Measurements from ENCODE around the gene RNF2. TPM values are rescaled to one million over a fixed set of nuclear protein-coding genes. Genes with fewer than 3 reads are reported as not detected.

RNF2 gene
- polyA plus RNA-seq, 1 donor from 2014 or later = 49.2 TPM

- no peaks in the 10 kb centered on the region for H3K79me2 ChIP-seq (replicated peaks; ENCODE audit: insufficient read depth, low read length)
- H3K9me3 ChIP-seq (ENCODE audit: low read length) = no peaks in the 10 kb centered on the region
- H3K4me3 ChIP-seq (ENCODE audit: low read length) = no peak overlapping the region
- no peak overlapping the region for H3K27ac ChIP-seq (ENCODE audit: low read length)
- no peaks in the 10 kb centered on the region for H3F3A ChIP-seq (ENCODE audit: insufficient read depth, low read length, poor library complexity, severe bottlenecking)
- no peak for TF ChIP-seq RAD21 (conservative IDR thresholded peaks at IDR 0.05)
- TF ChIP-seq EZH2 (IDR thresholded peaks at IDR 0.05; ENCODE audit: borderline replicate concordance, insufficient read depth, low read length, poor library complexity, severe bottlenecking) = no peak
- no peak for TF ChIP-seq POLR2AphosphoS5 (IDR thresholded peaks at IDR 0.05)
- no peak for TF ChIP-seq TAF1 (IDR thresholded peaks at IDR 0.05; ENCODE audit: low read depth)
- no peaks in the 10 kb centered on the region for H3K9me2 ChIP-seq (ENCODE audit: insufficient read depth, low read length)
- H3K9ac ChIP-seq (ENCODE audit: low read length) = no peak overlapping the region
- peaks cover 12% of the 10 kb centered on the region for H3K36me3 ChIP-seq (ENCODE audit: insufficient read depth, low read length)
- no peak overlapping the region for H3K4me2 ChIP-seq (ENCODE audit: low read length)
- H4K20me1 ChIP-seq (ENCODE audit: insufficient read depth) = no peaks in the 10 kb centered on the region
- no peaks in the 10 kb centered on the region for H3K27me3 ChIP-seq (ENCODE audit: insufficient read depth, low read depth, low read length)
- no peak overlapping the region for H2AFZ ChIP-seq (ENCODE audit: low read depth, low read length)
Observed at GRCh38 chr1:185104083-185104482, 58.7 kb downstream of the RNF2 start.

DNA sequence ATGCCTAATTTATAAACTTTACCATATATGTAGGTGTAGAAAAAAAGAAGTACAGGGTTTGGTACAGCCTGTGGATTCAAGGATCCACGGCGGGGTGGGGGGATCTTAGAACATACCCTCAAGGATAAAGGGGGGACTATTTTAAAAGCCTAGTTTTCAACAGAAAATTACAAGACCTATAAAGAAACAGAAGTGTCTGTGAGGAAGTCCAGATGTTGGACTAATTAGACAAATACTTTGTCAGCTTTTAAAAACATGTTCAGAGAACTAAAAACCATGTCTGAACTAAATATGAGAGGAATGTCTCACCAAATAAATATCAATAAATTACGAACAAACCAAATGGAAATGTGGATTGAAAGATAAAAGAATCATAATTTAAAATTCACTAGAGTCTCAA, 59.8 kb downstream of the RNF2 start:
- no peak overlapping the region for H2AFZ ChIP-seq (ENCODE audit: low read depth, low read length)
- no peak overlapping the region for H3K4me3 ChIP-seq (ENCODE audit: low read length)
- H3K27me3 ChIP-seq (ENCODE audit: insufficient read depth, low read depth, low read length) = no peaks in the 10 kb centered on the region
- H3K4me2 ChIP-seq (ENCODE audit: low read length) = no peak overlapping the region
- no peak overlapping the region for H3K27ac ChIP-seq (ENCODE audit: low read length)
- H3K9me2 ChIP-seq (ENCODE audit: insufficient read depth, low read length) = no peaks in the 10 kb centered on the region
- H3K9me3 ChIP-seq (ENCODE audit: low read length) = no peaks in the 10 kb centered on the region
- H3K9ac ChIP-seq (ENCODE audit: low read length) = no peak overlapping the region
- H4K20me1 ChIP-seq (ENCODE audit: insufficient read depth) = no peaks in the 10 kb centered on the region
- H3K36me3 ChIP-seq (ENCODE audit: insufficient read depth, low read length) = peaks cover 12% of the 10 kb centered on the region
- no peaks in the 10 kb centered on the region for H3K79me2 ChIP-seq (replicated peaks; ENCODE audit: insufficient read depth, low read length)
- H3F3A ChIP-seq (ENCODE audit: insufficient read depth, low read length, poor library complexity, severe bottlenecking) = no peaks in the 10 kb centered on the region
- no peak for TF ChIP-seq MXI1 (conservative IDR thresholded peaks at IDR 0.05; ENCODE audit: poor library complexity, severe bottlenecking)
- TF ChIP-seq, protein P1, sequence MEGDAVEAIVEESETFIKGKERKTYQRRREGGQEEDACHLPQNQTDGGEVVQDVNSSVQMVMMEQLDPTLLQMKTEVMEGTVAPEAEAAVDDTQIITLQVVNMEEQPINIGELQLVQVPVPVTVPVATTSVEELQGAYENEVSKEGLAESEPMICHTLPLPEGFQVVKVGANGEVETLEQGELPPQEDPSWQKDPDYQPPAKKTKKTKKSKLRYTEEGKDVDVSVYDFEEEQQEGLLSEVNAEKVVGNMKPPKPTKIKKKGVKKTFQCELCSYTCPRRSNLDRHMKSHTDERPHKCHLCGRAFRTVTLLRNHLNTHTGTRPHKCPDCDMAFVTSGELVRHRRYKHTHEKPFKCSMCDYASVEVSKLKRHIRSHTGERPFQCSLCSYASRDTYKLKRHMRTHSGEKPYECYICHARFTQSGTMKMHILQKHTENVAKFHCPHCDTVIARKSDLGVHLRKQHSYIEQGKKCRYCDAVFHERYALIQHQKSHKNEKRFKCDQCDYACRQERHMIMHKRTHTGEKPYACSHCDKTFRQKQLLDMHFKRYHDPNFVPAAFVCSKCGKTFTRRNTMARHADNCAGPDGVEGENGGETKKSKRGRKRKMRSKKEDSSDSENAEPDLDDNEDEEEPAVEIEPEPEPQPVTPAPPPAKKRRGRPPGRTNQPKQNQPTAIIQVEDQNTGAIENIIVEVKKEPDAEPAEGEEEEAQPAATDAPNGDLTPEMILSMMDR (IDR thresholded peaks at IDR 0.05; ENCODE audit: poor library complexity, severe bottlenecking) = no peak

GRCh38 chr1:185108321-185108720, 63.0 kb downstream of the RNF2 start:
- H3K9me3 ChIP-seq (ENCODE audit: low read length) = no peaks in the 10 kb centered on the region
- TF ChIP-seq, protein P1 (IDR thresholded peaks at IDR 0.05; ENCODE audit: poor library complexity, severe bottlenecking) = no peak
- TF ChIP-seq SMC3 (conservative IDR thresholded peaks at IDR 0.05; ENCODE audit: poor library complexity) (no peak), TAF1 (IDR thresholded peaks at IDR 0.05; ENCODE audit: low read depth) (no peak), RAD21 (conservative IDR thresholded peaks at IDR 0.05) (no peak), REST (IDR thresholded peaks at IDR 0.05; ENCODE audit: borderline replicate concordance) (no peak), EP300 (conservative IDR thresholded peaks at IDR 0.05; ENCODE audit: poor library complexity, severe bottlenecking) (no peak), POLR2AphosphoS5 (IDR thresholded peaks at IDR 0.05) (no peak), MXI1 (conservative IDR thresholded peaks at IDR 0.05; ENCODE audit: poor library complexity, severe bottlenecking) (no peak), EZH2 (IDR thresholded peaks at IDR 0.05; ENCODE audit: borderline replicate concordance, insufficient read depth, low read length, poor library complexity, severe bottlenecking) (no peak)
- H4K20me1 ChIP-seq (ENCODE audit: insufficient read depth) = no peaks in the 10 kb centered on the region
- H3K9ac ChIP-seq (ENCODE audit: low read length) = no peak overlapping the region
- H3K4me2 ChIP-seq (ENCODE audit: low read length) = no peak overlapping the region
- no peaks in the 10 kb centered on the region for H3K36me3 ChIP-seq (ENCODE audit: insufficient read depth, low read length)
- H3F3A ChIP-seq (ENCODE audit: insufficient read depth, low read length, poor library complexity, severe bottlenecking) = no peaks in the 10 kb centered on the region
- H3K27me3 ChIP-seq (ENCODE audit: insufficient read depth, low read depth, low read length) = no peaks in the 10 kb centered on the region
- no peak overlapping the region for H2AFZ ChIP-seq (ENCODE audit: low read depth, low read length)
- H3K79me2 ChIP-seq (replicated peaks; ENCODE audit: insufficient read depth, low read length) = no peaks in the 10 kb centered on the region
- H3K4me3 ChIP-seq (ENCODE audit: low read length) = no peak overlapping the region
- no peak overlapping the region for H3K27ac ChIP-seq (ENCODE audit: low read length)
- H3K9me2 ChIP-seq (ENCODE audit: insufficient read depth, low read length) = no peaks in the 10 kb centered on the region
